Aorta (tissue), 5 donors: ENCODE measurements around the gene PNPLA7. TPM values are rescaled to one million over a fixed set of nuclear protein-coding genes. Genes with fewer than 3 reads are reported as not detected.

Experiments used
- ATAC-seq: fragments of 200-7000 bp; cut with Tn5 transposase; one replicate; pipeline ENCODE4 v1.9.1; 2022; ENCODE audit warnings: moderate library complexity; ENCODE audit not compliant: low FRiP score
- DNase-seq, 2 donors: peaks; one replicate each; pipeline ENCODE4 v3.0.0-alpha.2; 2020
- H3K27ac ChIP-seq, 2 donors: one replicate each; pipeline ENCODE4 v1.5.1; 2013; ENCODE audit warnings: low read length in 2 of 2, mild to moderate bottlenecking in 2 of 2, moderate library complexity in 2 of 2, control low read depth in 1 of 2, inconsistent platforms in 1 of 2, low read depth in 1 of 2
- H3K27me3 ChIP-seq, 2 donors: one replicate each; pipeline ENCODE4 v1.6.1; 2013; ENCODE audit warnings: control low read depth in 1 of 2, low read length in 1 of 2, mild to moderate bottlenecking in 1 of 2, moderate library complexity in 1 of 2; ENCODE audit not compliant: insufficient read depth in 2 of 2, control insufficient read depth in 1 of 2
- H3K36me3 ChIP-seq, 2 donors: one replicate each; pipeline ENCODE4 v1.6.1; 2013; ENCODE audit warnings: control low read depth in 1 of 2, low read length in 1 of 2, mild to moderate bottlenecking in 1 of 2; ENCODE audit not compliant: insufficient read depth in 2 of 2, control insufficient read depth in 1 of 2
- H3K4me1 ChIP-seq, 2 donors: one replicate each; pipeline ENCODE4 v1.6.1; 2013; ENCODE audit warnings: low read length in 2 of 2, control low read depth in 1 of 2, mild to moderate bottlenecking in 1 of 2, moderate library complexity in 1 of 2; ENCODE audit not compliant: insufficient read depth in 2 of 2, control insufficient read depth in 1 of 2
- H3K4me3 ChIP-seq, 2 donors: one replicate each; pipeline ENCODE4 v1.5.1; 2013; ENCODE audit warnings: low read length in 2 of 2, control low read depth in 1 of 2, mild to moderate bottlenecking in 1 of 2
- H3K9me3 ChIP-seq: one replicate; pipeline ENCODE4 v1.6.1; 2013; ENCODE audit warnings: mild to moderate bottlenecking, low read length; ENCODE audit not compliant: control insufficient read depth
- WGBS, 2 donors: extraction: QIAGEN DNeasy Blood & Tissue Kit; methylation state at CpG; one replicate each; pipeline ENCODE4 v1.1.7; 2013; 5-methylcytosine and 5-hydroxymethylcytosine counted together
- intact Hi-C, 2 donors: fragments of 100-400 bp; cut with DNase I; formaldehyde crosslinking; loops; one replicate each; pipeline versions ENCODE4 v1.14.2 to v1.15.0; 2022
- polyA plus RNA-seq, 2 donors: library from polyadenylated mRNA; stranded (reverse); fragments of 200-250 nt; gene quantifications; one replicate each; pipeline ENCODE4 v1.2.3, GENCODE V29; 2013
- total RNA-seq, 2 donors: library from RNA; stranded (reverse); fragmentation: NEBNext Ultra II Directional; extraction: Animal tissue kit (Norgen Biotek cat#: 25700); gene quantifications; one replicate each; pipeline ENCODE4 v1.2.1, GENCODE V29; 2021
- donor health status: healthy with polysubstance abuse.
- donor health status: Bipolar disorder and iron deficiency.
- donor health status: DM: no; HTN: no; CAD: no.
- donor health status: DM: no; HTN: no; CAD: no.
- donor health status: DM: yes; HTN: yes; CAD: no.

PNPLA7 gene
- total and polyA plus RNA-seq, 4 donors: 2.1 to 36.6 (median 9.0) TPM

DNA sequence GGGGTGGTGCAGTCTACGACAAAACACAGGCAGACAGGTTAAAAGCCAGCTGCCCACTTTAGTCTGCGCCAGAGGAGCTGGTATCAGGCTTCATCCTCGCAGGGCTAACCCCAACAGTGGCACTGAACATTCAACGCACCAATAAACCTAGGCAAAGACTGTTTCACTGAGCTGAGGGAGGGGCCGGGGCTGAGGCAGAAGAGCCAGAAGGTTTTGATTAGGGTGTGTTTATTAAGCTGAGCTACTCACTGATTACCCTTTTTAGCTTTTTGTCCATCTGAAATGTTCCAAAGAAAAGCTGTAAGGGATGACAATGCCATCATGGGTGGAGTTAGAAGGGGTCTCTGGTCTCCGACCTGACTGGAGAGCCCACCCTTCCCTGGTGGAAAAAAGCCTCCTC is 38.7 kb upstream of the PNPLA7 start:
- no peak for ATAC-seq
- DNase-seq: no peak
- H3K9me3 ChIP-seq: no peaks in the 10 kb centered on the region
- H3K27ac ChIP-seq: no peak overlapping the region
- intact Hi-C loops: no loop called here
- H3K4me3 ChIP-seq: no peak overlapping the region
- no peaks in the 10 kb centered on the region for H3K36me3 ChIP-seq
- WGBS, 2 donors: 90 to 94% methylated on average over 6 of the region's 6 CpGs
- H3K27me3 ChIP-seq: no peaks in the 10 kb centered on the region
- no peaks in the 10 kb centered on the region for H3K4me1 ChIP-seq

DNA sequence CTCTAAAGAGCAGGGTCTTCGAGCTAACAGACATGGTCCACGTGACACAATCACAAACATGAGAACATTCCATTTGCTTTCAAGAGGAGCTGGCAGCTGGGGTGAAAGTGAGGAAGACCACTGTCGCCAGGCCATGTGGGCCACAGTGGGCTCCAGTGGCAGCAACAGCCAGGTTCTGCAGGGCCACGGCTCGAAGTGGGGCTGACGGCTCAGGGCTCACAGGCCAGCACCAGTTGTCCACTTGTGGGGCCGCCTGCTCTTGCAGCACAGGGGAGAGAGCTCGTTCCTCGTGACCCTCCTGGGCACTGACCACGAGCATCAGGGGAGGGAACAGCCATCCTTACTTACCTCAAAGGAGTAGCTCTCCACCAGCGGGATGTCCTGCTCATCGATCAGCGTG is 38.1 kb upstream of the PNPLA7 start:
- no peaks in the 10 kb centered on the region for H3K27me3 ChIP-seq
- H3K4me3 ChIP-seq: no peak overlapping the region
- no peaks in the 10 kb centered on the region for H3K36me3 ChIP-seq
- H3K9me3 ChIP-seq: no peaks in the 10 kb centered on the region
- ATAC-seq (no peak), DNase-seq (no peak)
- no peak overlapping the region for H3K27ac ChIP-seq
- no peaks in the 10 kb centered on the region for H3K4me1 ChIP-seq
- intact Hi-C loops: no loop called here
- 87 to 92% methylated on average over 13 of the region's 13 CpGs for WGBS, 2 donors

DNA sequence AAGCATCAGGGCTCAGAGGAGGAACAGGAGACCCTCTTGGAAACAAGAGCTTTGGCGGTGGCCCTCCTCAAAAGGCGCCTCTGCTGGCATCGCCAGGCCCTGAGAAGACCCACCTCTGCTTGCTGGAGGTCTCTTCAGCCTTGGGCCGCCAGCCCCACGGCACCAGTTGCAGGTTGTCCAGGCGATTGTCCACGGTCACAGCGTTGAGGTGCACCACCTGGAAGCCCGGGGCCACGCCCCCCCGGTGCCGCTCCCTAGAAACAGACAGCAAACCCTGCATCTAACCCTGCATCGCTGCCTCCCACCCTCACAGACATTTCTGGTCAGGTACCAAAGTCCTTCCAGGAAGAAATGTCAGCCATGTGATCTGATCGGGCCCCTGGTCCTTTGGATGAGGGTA is 36.7 kb upstream of the PNPLA7 start:
- no peaks in the 10 kb centered on the region for H3K36me3 ChIP-seq
- H3K27ac ChIP-seq: no peak overlapping the region
- WGBS, 2 donors: 95% methylated on average over 14 of the region's 14 CpGs
- DNase-seq (no peak), ATAC-seq (no peak)
- no peaks in the 10 kb centered on the region for H3K27me3 ChIP-seq
- H3K9me3 ChIP-seq: no peaks in the 10 kb centered on the region
- H3K4me3 ChIP-seq: no peak overlapping the region
- no peaks in the 10 kb centered on the region for H3K4me1 ChIP-seq
- intact Hi-C loops: no loop called here

DNA sequence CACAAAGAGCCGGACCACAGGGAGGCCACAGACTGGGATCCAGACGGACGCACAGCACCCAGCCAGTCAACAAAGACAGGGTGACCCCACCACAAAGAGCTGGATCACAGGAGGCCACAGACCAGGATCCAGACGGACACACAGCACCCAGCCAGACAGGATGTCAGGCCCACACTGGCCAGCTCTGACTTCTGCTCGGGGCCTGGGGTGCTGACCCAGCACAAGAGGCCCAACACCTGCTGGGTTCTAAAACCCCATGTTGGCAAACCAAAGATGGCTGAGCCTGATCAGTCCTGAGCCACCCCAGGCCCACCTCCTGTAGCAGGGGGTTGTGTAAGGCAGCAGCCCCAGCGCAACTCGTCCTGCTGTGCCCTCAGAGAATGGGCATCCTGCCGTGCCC is 33.8 kb upstream of the PNPLA7 start:
- no peaks in the 10 kb centered on the region for H3K9me3 ChIP-seq
- WGBS, 2 donors: 83 to 86% methylated on average over 8 of the region's 8 CpGs
- no peaks in the 10 kb centered on the region for H3K27me3 ChIP-seq
- no peaks in the 10 kb centered on the region for H3K4me1 ChIP-seq
- ATAC-seq: no peak
- no peak overlapping the region for H3K4me3 ChIP-seq
- intact Hi-C loops: no loop called here
- H3K27ac ChIP-seq: no peak overlapping the region
- H3K36me3 ChIP-seq: no peaks in the 10 kb centered on the region
- no peak for DNase-seq

DNA sequence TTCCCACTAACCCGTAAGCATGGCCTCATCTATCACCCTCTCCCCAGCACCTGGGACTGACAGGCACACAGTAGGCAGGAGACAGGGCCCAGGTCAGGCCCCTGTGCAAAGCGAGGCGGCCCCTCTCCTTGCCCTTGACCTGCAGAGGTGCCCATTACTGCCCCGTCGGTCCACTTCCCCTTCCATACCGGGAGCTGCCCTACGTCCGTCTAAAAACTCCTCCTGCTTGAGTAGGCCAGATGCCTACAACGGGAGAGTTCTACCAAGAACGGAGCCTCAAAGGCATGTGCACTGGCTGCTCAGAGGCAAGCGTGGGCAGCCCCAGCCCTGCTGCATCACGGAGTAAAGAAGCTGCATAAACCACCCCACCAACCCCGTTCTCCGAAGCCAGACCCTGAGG is 33.1 kb upstream of the PNPLA7 start:
- ATAC-seq: no peak
- no peaks in the 10 kb centered on the region for H3K9me3 ChIP-seq
- H3K27ac ChIP-seq: no peak overlapping the region
- no peaks in the 10 kb centered on the region for H3K36me3 ChIP-seq
- 86% methylated on average over 14 of the region's 14 CpGs for WGBS, 2 donors
- no peaks in the 10 kb centered on the region for H3K27me3 ChIP-seq
- H3K4me3 ChIP-seq: no peak overlapping the region
- no peak for DNase-seq
- no peaks in the 10 kb centered on the region for H3K4me1 ChIP-seq
- intact Hi-C loops: no loop called here

DNA sequence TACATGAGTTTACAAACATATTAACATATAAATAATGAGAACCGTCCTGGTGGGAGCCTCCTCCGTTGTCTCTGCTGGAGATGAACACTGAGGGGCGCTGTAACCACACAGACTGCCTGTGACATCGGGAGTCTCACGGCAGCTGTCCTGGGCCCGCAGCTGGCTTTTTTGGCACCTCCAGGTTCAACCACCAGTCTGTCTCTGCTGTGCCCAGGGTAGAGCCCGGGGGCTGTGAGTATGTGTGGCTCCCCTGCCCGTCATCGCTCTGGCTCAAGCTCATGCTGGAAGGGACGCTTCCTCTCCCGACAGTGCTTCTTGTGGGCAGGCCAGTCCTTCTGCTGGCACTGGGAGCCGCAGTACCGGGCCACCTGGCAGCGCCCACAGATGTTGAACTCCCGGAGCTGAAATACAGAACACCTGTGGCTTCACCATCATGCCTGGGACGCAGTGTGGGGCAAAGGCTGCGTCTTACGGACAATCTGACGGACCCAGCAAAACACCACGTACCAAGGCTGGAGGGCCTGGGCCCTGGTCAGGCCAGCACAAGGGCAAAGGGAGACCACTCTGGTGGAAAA is 32.2 kb upstream of the PNPLA7 start:
- no peak for ATAC-seq
- Histone ChIP-seq H3K4me3 (no peak overlapping the region), H3K9me3 (no peaks in the 10 kb centered on the region), H3K36me3 (no peaks in the 10 kb centered on the region), H3K27ac (no peak overlapping the region), H3K27me3 (no peaks in the 10 kb centered on the region), H3K4me1 (no peaks in the 10 kb centered on the region)
- intact Hi-C loops: no loop called here
- 83 to 84% methylated on average over 20 of the region's 20 CpGs for WGBS, 2 donors
- DNase-seq: no peak

DNA sequence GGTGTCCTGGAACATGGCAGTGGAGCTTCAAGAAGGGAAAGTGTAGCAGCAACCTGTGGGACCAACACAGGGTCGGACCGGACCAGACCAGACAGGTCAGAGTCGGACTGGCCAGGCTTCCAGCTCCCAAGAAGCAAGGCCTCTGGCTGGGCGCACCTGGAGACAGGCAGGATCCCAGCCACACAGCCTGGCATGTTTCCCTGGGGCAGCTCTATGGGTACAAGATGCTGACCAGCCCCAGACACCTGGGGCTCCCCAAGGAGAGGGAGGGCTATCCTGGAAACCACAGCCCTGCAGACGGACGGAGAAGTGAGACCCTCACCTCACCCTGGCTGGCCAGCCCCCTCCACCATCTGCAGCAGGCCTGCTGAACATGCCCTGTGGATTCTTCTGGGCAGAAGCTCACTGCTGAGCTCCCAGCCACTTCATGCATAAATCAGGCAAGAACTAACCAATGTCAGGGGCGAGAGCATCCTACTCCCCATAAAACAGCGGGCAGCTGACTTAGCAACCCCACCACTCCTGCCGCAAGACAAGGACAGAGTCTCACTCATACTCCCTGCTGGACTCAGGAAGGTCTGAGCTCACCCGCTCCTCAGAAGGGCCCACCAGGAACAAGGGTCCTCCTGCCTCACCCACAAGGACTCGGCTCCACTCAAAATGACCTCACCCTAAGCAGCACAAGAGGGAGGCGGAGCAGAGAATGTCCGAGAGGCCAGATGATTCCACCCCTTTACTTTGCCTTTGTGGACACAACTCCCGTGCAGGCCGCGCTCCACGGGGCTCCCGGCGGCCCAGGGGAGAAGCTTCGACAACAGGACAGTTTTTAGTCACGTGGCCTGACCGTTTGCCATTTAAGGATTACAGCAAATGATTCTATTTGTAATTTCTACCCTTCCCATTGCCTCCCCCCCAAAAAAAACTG is 31.4 kb upstream of the PNPLA7 start:
- WGBS, 2 donors: 88 to 90% methylated on average over 22 of the region's 22 CpGs
- Histone ChIP-seq H3K9me3 (no peaks in the 10 kb centered on the region), H3K27ac (no peak overlapping the region), H3K27me3 (no peaks in the 10 kb centered on the region), H3K4me3 (no peak overlapping the region), H3K4me1 (no peaks in the 10 kb centered on the region), H3K36me3 (no peaks in the 10 kb centered on the region)
- intact Hi-C loops: no loop called here
- DNase-seq (no peak), ATAC-seq (no peak)

DNA sequence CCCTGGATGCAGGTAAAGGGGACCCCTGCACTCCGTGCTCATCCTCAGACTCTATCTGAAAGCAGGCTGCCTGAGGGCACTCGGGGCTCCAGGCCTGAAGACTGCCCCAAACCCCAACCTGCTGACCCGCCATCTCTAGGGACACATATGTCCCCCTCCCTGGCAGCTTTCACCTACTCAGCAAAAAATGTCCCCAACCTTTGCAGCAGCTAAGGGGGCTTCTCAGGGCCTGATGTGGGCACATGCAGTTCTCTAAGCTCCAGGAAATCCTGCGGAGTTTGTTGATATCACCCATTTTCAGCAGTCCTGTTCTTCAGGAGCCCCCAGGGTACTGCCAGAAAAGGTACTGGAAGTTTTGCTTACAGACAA is 30.7 kb upstream of the PNPLA7 start:
- H3K27ac ChIP-seq: no peak overlapping the region
- H3K36me3 ChIP-seq: no peaks in the 10 kb centered on the region
- intact Hi-C loops: no loop called here
- WGBS, 2 donors: 87 to 89% methylated on average over 4 of the region's 4 CpGs
- no peak for DNase-seq
- H3K9me3 ChIP-seq: no peaks in the 10 kb centered on the region
- H3K4me3 ChIP-seq: no peak overlapping the region
- H3K27me3 ChIP-seq: no peaks in the 10 kb centered on the region
- ATAC-seq: no peak
- no peaks in the 10 kb centered on the region for H3K4me1 ChIP-seq
